CD4-positive, alpha-beta T cell treated with Interleukin-10 for 1 hour (primary cell): ENCODE measurements around the gene PLEKHG5.

ENCODE experiments used
- DNase-seq: peaks from one replicate; pipeline ENCODE4 v3.0.0-alpha.2; 2020

Gene PLEKHG5

GRCh38 chr1:6509919-6510291 is 18.4 kb upstream of the PLEKHG5 start:
- no peak for DNase-seq

- DNase-seq, result no peak
Measured at GRCh38 chr1:6509220-6509918, 17.9 kb upstream of the PLEKHG5 start.

GRCh38 chr1:6508816-6509189 is 17.3 kb upstream of the PLEKHG5 start:
- no peak for DNase-seq

GRCh38 chr1:6508154-6508815 is 16.8 kb upstream of the PLEKHG5 start:
- no peak for DNase-seq

GRCh38 chr1:6507461-6507911 is 16.0 kb upstream of the PLEKHG5 start:
- no peak for DNase-seq

- no peak for DNase-seq
Measured at GRCh38 chr1:6507037-6507428, 15.6 kb upstream of the PLEKHG5 start.

- DNase-seq, result no peak
Measured at GRCh38 chr1:6506210-6507036, 15.0 kb upstream of the PLEKHG5 start.

GRCh38 chr1:6505367-6506209 is 14.1 kb upstream of the PLEKHG5 start:
- DNase-seq, result no peak

- no peak for DNase-seq
Measured at GRCh38 chr1:6504887-6505286, 13.4 kb upstream of the PLEKHG5 start.

GRCh38 chr1:6503884-6504602 is 12.6 kb upstream of the PLEKHG5 start:
- DNase-seq, result no peak

- DNase-seq, result no peak
Measured at GRCh38 chr1:6502000-6502891, 10.8 kb upstream of the PLEKHG5 start.

- DNase-seq, result no peak
Measured at GRCh38 chr1:6501279-6501813, 9.9 kb upstream of the PLEKHG5 start.

GRCh38 chr1:6500544-6501278 is 9.2 kb upstream of the PLEKHG5 start:
- no peak for DNase-seq

GRCh38 chr1:6499296-6499695 is 7.8 kb upstream of the PLEKHG5 start:
- no peak for DNase-seq

- DNase-seq, result no peak
Measured at GRCh38 chr1:6498576-6499111, 7.2 kb upstream of the PLEKHG5 start.

GRCh38 chr1:6497867-6498575 is 6.6 kb upstream of the PLEKHG5 start:
- DNase-seq, result no peak

GRCh38 chr1:6497215-6497866 is 5.9 kb upstream of the PLEKHG5 start:
- DNase-seq, result peak; percentile 60

GRCh38 chr1:6496890-6497214 is 5.4 kb upstream of the PLEKHG5 start:
- no peak for DNase-seq

GRCh38 chr1:6496365-6496721 is 4.9 kb upstream of the PLEKHG5 start:
- no peak for DNase-seq
